Spleen (tissue), 7 donors: ENCODE results near the gene CDH8.

Experiments used
- CTCF ChIP-seq, 11 experiments: fragments of 200-600 bp in 7 of 11; fragments of 450-650 bp in 4 of 11; sonication (generic) in 4 of 11; IDR thresholded peaks in 8 of 11; conservative IDR thresholded peaks in 3 of 11; 1 replicate in 7 of 11; 2 replicates in 4 of 11; pipeline versions ENCODE4 v1.4.0 to v1.8.0; 2016 to 2021; ENCODE audit warnings: antibody characterized with exemption in 11 of 11, inconsistent platforms in 4 of 11, mild to moderate bottlenecking in 1 of 11
- POLR2A ChIP-seq, 3 donors: fragments of 450-650 bp; IDR thresholded peaks; one replicate each; pipeline ENCODE4 v1.5.1; 2017; ENCODE audit warnings: antibody characterized with exemption in 3 of 3, mild to moderate bottlenecking in 1 of 3
- donor health status: DM: no; HTN: no; CAD: no; lungs with moderate emphysema.
- donor health status: DM: no; HTN: no; CAD: no.
- donor health status: DM: no; HTN: no; CAD: no.

DNA sequence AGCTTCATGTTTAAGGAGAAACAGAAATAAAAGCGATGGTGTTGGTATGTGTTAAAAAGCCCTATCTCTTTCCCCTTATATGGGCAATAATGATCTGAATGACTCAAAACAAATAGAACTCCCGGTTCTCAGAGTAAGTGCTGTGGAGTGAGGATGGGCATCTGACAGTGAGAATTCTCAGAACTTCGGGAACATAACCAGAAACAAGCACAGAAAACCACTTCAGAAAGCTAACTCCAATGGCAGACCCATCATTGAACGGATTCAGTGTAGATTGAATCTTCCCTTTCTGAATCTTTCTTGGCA is 67.2 kb downstream of the CDH8 start:
- TF ChIP-seq POLR2A (IDR thresholded peaks at IDR 0.05) (no peak), CTCF (IDR thresholded peaks at IDR 0.05 in 8 of 11, conservative IDR thresholded peaks at IDR 0.05 in 3 of 11) (no peak)
